ENCODE measurements around the gene KIF9.
"Not testable (repeated sequence)": the region's sequence is repeated elsewhere in the genome, so short reads cannot be mapped to it uniquely, and the experiment has no call there.

Gene KIF9

DNA sequence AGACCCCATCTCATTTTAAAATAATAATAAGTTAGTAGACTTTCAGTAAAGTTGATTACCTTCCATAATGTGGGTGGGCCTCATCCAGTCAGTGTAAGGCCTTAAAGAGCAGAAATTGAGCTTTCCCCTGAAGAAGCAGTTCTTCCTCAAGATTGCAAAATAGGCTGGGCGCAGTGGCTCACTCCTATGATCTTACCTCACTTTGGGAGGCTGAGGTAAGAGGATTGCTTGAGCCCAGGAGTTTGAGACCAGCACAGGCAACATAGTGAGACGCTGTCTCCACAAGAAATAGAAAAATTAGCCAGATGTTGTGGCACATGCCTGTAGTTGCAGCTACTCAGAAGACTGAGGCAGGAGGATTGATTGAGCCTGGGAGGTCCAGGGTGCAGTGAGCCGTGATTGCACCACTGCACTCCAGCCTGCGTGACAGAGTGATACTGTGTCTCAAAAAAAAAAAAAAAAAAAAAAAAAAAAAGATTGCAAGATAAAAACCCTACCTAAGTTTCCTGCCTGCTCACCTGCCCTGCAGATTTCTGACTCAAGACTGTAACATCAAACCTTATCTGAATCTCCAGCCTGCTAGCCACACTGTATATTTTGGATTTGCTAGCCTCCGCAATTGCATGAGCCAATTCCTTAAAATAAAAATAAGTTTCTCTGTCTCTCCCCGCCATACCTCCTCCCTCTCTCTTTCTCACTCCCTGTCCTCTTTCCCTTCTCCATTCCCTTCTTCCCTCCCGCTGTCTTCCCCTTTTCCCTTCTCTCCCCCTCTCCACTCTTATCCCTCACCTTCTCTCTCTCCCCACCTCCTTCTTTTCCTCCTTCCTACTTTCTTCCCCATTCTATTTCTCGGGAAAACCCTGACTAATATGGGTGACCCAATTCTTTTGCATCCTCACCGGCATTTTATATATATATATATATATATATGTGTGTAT is 17.1 kb upstream of the KIF9 start:
- Histone ChIP-seq H3K9ac (ENCODE audit: insufficient read length, low read depth) (no peak overlapping the region), H3K27me3 (ENCODE audit: insufficient read depth, insufficient read length) (no peaks in the 10 kb centered on the region), H3K4me1 (ENCODE audit: insufficient read depth, insufficient read length) (peaks cover 3% of the 10 kb centered on the region), H3K36me3 (ENCODE audit: insufficient read depth, insufficient read length, low read length) (peaks cover 56% of the 10 kb centered on the region), H3K4me3 (ENCODE audit: insufficient read length, low read depth) (no peak overlapping the region), H3K9me3 (ENCODE audit: insufficient read depth, low read length) (no peaks in the 10 kb centered on the region)
- TF ChIP-seq ZNF274 (IDR thresholded peaks at IDR 0.05; ENCODE audit: low read depth, low read length) (no peak), YY1 (IDR thresholded peaks at IDR 0.05; ENCODE audit: insufficient read depth, insufficient read length) (no peak), SUZ12 (IDR thresholded peaks at IDR 0.05; ENCODE audit: extremely low read depth, insufficient read depth, insufficient read length) (no peak)
- DNase-seq (ENCODE audit: low read depth, low spot score), result no peak

DNA sequence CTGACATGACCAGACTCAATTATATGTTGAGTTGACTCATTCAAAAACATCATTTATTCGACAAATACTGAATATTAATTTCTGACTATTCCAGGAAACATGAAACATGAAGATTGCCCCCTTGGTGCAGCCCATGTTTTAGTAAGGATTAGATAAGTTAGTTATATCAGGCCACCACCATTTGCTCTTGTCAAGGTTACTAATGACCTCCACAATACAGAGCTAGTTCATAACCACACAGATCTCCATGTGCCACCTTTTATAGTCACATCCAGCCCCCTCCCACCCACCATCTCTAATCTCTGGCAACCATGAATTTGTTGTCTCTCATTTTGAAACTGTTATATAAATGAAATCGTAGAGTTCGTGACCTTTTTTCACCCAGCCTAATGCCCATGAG is 15.8 kb upstream of the KIF9 start:
- Histone ChIP-seq H3K9me3 (ENCODE audit: insufficient read depth, low read length) (no peaks in the 10 kb centered on the region), H3K4me3 (ENCODE audit: insufficient read length, low read depth) (no peak overlapping the region), H3K4me1 (ENCODE audit: insufficient read depth, insufficient read length) (peaks cover 3% of the 10 kb centered on the region), H3K27me3 (ENCODE audit: insufficient read depth, insufficient read length) (no peaks in the 10 kb centered on the region), H3K36me3 (ENCODE audit: insufficient read depth, insufficient read length, low read length) (peaks cover 55% of the 10 kb centered on the region), H3K9ac (ENCODE audit: insufficient read length, low read depth) (no peak overlapping the region)
- DNase-seq (ENCODE audit: low read depth, low spot score), result no peak
- TF ChIP-seq SUZ12 (IDR thresholded peaks at IDR 0.05; ENCODE audit: extremely low read depth, insufficient read depth, insufficient read length), result no peak
- no peak for TF ChIP-seq YY1 (IDR thresholded peaks at IDR 0.05; ENCODE audit: insufficient read depth, insufficient read length)
- TF ChIP-seq ZNF274 (IDR thresholded peaks at IDR 0.05; ENCODE audit: low read depth, low read length), result no peak

DNA sequence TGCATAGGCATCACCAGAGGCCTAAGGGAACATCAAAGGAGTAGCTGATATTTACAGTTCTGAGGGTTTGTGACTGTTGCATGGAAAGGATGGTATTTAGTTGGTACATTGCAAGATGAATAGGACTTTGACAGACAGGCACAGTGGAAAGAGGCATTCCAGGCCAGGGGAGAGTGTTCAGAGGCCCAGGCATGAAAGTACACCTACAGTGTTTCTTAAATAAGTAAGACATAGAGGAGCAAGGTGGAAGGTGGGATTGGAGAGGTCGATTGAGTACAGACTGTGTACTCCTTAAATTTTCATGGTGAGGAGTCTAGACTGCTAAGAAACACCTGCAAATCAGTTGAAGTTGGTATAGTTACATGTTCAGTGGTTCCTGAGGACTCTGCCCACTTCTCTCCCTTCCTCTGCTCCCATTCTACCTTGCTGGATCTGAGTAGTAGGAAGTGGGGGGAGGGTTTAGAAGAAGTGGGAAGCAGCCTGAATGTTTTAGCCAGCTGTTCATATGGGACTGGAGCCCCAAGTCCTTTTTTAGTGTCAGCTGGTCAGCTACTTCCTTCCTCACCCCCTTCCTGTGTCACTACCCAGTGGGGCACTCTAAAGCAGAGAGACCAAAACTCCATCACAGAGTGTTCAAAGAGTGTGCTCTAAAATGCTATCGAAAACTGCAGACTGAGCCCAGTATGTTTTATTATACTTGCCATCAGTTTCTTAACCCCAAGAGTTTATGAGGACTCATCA is 14.1 kb upstream of the KIF9 start:
- no peak overlapping the region for H3K4me3 ChIP-seq (ENCODE audit: insufficient read length, low read depth)
- TF ChIP-seq YY1 (IDR thresholded peaks at IDR 0.05; ENCODE audit: insufficient read depth, insufficient read length) (no peak), SUZ12 (IDR thresholded peaks at IDR 0.05; ENCODE audit: extremely low read depth, insufficient read depth, insufficient read length) (no peak), ZNF274 (IDR thresholded peaks at IDR 0.05; ENCODE audit: low read depth, low read length) (no peak)
- no peak overlapping the region for H3K9ac ChIP-seq (ENCODE audit: insufficient read length, low read depth)
- H3K4me1 ChIP-seq (ENCODE audit: insufficient read depth, insufficient read length), result peaks cover 3% of the 10 kb centered on the region
- no peaks in the 10 kb centered on the region for H3K27me3 ChIP-seq (ENCODE audit: insufficient read depth, insufficient read length)
- H3K36me3 ChIP-seq (ENCODE audit: insufficient read depth, insufficient read length, low read length), result peaks cover 43% of the 10 kb centered on the region
- no peaks in the 10 kb centered on the region for H3K9me3 ChIP-seq (ENCODE audit: insufficient read depth, low read length)
- no peak for DNase-seq (ENCODE audit: low read depth, low spot score)

DNA sequence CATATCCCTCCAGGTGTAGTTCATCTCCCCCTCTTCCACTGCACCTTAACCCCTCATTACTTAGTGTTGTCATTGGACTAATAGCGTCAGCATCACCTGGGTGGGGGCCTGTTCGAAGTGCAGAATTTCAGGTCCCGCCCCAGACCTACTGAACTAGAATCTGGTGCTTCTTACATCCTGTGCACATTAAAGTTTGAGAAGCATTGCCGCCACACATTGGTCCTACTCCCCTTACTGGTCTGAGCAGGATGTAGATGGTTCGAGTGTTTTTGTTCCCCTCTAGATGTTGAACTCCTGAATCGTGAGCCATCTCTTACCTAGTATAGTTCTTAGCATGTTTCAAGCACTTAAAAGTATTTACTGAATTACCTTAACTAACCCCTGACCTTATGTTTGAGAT is 13.4 kb upstream of the KIF9 start:
- H3K9me3 ChIP-seq (ENCODE audit: insufficient read depth, low read length), result no peaks in the 10 kb centered on the region
- TF ChIP-seq SUZ12 (IDR thresholded peaks at IDR 0.05; ENCODE audit: extremely low read depth, insufficient read depth, insufficient read length), result no peak
- TF ChIP-seq ZNF274 (IDR thresholded peaks at IDR 0.05; ENCODE audit: low read depth, low read length), result no peak
- no peak for TF ChIP-seq YY1 (IDR thresholded peaks at IDR 0.05; ENCODE audit: insufficient read depth, insufficient read length)
- H3K27me3 ChIP-seq (ENCODE audit: insufficient read depth, insufficient read length), result no peaks in the 10 kb centered on the region
- no peak overlapping the region for H3K9ac ChIP-seq (ENCODE audit: insufficient read length, low read depth)
- H3K36me3 ChIP-seq (ENCODE audit: insufficient read depth, insufficient read length, low read length), result peaks cover 45% of the 10 kb centered on the region
- no peak for DNase-seq (ENCODE audit: low read depth, low spot score)
- H3K4me1 ChIP-seq (ENCODE audit: insufficient read depth, insufficient read length), result peaks cover 3% of the 10 kb centered on the region
- no peak overlapping the region for H3K4me3 ChIP-seq (ENCODE audit: insufficient read length, low read depth)

DNA sequence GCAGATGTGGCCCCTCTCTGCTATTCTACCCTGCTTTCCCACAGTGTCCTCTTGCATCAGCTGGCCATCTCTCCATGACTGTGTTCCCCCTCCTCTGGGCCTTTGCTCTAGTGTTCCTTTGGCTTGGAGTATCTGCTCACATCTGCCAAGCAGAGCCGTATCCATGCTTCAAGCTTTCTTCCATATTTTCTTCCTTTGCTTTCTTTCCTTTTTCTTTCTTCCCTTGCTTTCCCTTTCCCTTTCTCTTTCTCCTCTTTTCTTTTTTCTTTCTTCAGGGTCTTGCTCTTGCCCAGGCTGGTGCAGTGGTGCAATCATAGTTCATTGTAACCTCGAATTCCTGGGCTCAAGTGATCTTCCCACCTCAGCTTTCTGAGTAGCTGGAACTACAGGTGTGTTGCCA is 12.7 kb upstream of the KIF9 start:
- no peak for DNase-seq (ENCODE audit: low read depth, low spot score)
- H3K27me3 ChIP-seq (ENCODE audit: insufficient read depth, insufficient read length), result no peaks in the 10 kb centered on the region
- H3K4me3 ChIP-seq (ENCODE audit: insufficient read length, low read depth), result no peak overlapping the region
- no peaks in the 10 kb centered on the region for H3K9me3 ChIP-seq (ENCODE audit: insufficient read depth, low read length)
- H3K9ac ChIP-seq (ENCODE audit: insufficient read length, low read depth), result no peak overlapping the region
- TF ChIP-seq YY1 (IDR thresholded peaks at IDR 0.05; ENCODE audit: insufficient read depth, insufficient read length) (no peak), SUZ12 (IDR thresholded peaks at IDR 0.05; ENCODE audit: extremely low read depth, insufficient read depth, insufficient read length) (no peak), ZNF274 (IDR thresholded peaks at IDR 0.05; ENCODE audit: low read depth, low read length) (no peak)
- peaks cover 52% of the 10 kb centered on the region for H3K36me3 ChIP-seq (ENCODE audit: insufficient read depth, insufficient read length, low read length)
- peaks cover 3% of the 10 kb centered on the region for H3K4me1 ChIP-seq (ENCODE audit: insufficient read depth, insufficient read length)

DNA sequence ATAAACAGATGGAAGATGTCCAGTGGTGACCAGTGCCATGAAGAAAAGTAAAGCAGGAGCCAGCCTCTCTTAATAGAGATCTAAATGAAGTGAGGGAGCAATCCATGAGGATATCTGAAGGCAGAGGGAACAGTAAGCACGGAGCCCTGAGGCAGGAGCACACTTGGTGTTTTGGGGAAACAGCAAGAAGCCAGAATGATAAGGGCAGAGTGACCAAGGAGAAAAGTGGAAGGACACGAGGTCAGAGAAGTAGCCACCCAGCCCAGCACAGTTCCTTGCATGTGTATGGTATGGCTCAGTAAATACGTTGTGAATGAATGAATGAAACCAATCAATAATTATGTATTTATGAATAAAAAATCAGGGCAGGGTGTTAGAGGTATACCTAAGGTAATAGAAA is 11.8 kb upstream of the KIF9 start:
- no peak overlapping the region for H3K4me3 ChIP-seq (ENCODE audit: insufficient read length, low read depth)
- peaks cover 58% of the 10 kb centered on the region for H3K36me3 ChIP-seq (ENCODE audit: insufficient read depth, insufficient read length, low read length)
- TF ChIP-seq SUZ12 (IDR thresholded peaks at IDR 0.05; ENCODE audit: extremely low read depth, insufficient read depth, insufficient read length) (no peak), YY1 (IDR thresholded peaks at IDR 0.05; ENCODE audit: insufficient read depth, insufficient read length) (no peak), ZNF274 (IDR thresholded peaks at IDR 0.05; ENCODE audit: low read depth, low read length) (no peak)
- H3K9me3 ChIP-seq (ENCODE audit: insufficient read depth, low read length), result no peaks in the 10 kb centered on the region
- no peak overlapping the region for H3K9ac ChIP-seq (ENCODE audit: insufficient read length, low read depth)
- DNase-seq (ENCODE audit: low read depth, low spot score), result no peak
- no peaks in the 10 kb centered on the region for H3K27me3 ChIP-seq (ENCODE audit: insufficient read depth, insufficient read length)
- H3K4me1 ChIP-seq (ENCODE audit: insufficient read depth, insufficient read length), result peaks cover 3% of the 10 kb centered on the region

DNA sequence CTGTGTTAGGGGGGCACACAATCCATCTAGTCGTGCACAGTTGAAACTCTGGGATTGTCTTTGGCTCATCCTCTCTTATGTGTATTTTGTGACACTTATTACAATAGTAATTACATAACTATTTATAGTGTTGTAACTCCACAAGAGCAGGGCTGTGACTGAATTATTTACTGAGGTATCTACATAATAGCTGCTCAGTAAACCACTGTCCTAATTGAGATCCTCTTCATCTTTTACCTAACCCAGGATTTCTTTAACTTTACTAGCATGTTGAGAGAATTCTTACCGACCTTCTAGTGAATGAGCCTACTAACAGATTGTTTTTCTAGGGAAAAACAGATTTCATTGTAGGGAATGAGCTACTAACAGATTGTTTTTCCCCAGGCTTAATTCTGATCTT is 11.2 kb upstream of the KIF9 start:
- H3K4me1 ChIP-seq (ENCODE audit: insufficient read depth, insufficient read length), result peaks cover 3% of the 10 kb centered on the region
- TF ChIP-seq SUZ12 (IDR thresholded peaks at IDR 0.05; ENCODE audit: extremely low read depth, insufficient read depth, insufficient read length) (no peak), ZNF274 (IDR thresholded peaks at IDR 0.05; ENCODE audit: low read depth, low read length) (no peak), YY1 (IDR thresholded peaks at IDR 0.05; ENCODE audit: insufficient read depth, insufficient read length) (no peak)

DNA sequence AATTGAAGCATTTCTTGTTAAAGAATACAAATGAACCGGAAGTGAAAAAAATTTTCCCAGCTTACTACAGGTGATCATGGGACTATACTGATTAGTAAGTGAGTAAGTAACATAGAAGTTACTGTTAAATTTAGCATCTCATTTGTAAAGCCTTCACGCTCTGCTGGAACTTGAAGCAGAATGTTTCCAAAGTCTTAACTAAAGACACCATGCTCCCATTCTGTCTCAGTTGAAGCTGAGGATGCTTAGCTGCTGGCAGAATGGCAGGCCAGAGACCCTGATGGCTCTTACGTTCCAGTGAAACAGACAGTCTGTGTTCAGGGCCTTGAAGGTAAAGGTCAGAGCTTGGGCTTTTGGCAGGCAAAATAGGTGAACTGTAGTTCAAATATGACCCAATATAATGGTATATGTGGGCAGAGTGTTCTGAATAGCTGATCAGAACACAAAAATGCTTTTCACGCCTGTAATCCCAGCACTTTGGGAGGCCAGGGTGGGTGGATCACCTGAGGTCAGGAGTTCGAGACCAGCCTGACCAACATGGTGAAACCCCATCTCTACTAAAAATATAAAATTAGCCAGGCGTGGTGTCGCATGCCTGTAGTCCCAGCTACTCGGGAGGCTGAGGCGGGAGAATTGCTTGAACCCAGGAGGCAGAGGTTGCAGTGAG is 9.3 kb upstream of the KIF9 start:
- H3K27me3 ChIP-seq (ENCODE audit: insufficient read depth, insufficient read length); DNase-seq (ENCODE audit: low read depth, low spot score); H3K4me3 ChIP-seq (ENCODE audit: insufficient read length, low read depth); H3K9ac ChIP-seq (ENCODE audit: insufficient read length, low read depth); H3K9me3 ChIP-seq (ENCODE audit: insufficient read depth, low read length); H3K4me1 ChIP-seq (ENCODE audit: insufficient read depth, insufficient read length): not testable (repeated sequence)
- H3K36me3 ChIP-seq (ENCODE audit: insufficient read depth, insufficient read length, low read length), result peaks cover 64% of the 10 kb centered on the region

More for the DNA sequence above, 11.2 kb upstream of the KIF9 start:
- no peak overlapping the region for H3K9ac ChIP-seq (ENCODE audit: insufficient read length, low read depth)
- no peak overlapping the region for H3K4me3 ChIP-seq (ENCODE audit: insufficient read length, low read depth)
- H3K36me3 ChIP-seq (ENCODE audit: insufficient read depth, insufficient read length, low read length), result peaks cover 63% of the 10 kb centered on the region
- H3K27me3 ChIP-seq (ENCODE audit: insufficient read depth, insufficient read length), result no peaks in the 10 kb centered on the region
- no peak for DNase-seq (ENCODE audit: low read depth, low spot score)
- H3K9me3 ChIP-seq (ENCODE audit: insufficient read depth, low read length), result no peaks in the 10 kb centered on the region
